ENCODE results near the gene FOSB.
A peak's percentile ranks its signal among the peaks of the same experiment; 100 is the strongest.

The FOSB gene

DNA sequence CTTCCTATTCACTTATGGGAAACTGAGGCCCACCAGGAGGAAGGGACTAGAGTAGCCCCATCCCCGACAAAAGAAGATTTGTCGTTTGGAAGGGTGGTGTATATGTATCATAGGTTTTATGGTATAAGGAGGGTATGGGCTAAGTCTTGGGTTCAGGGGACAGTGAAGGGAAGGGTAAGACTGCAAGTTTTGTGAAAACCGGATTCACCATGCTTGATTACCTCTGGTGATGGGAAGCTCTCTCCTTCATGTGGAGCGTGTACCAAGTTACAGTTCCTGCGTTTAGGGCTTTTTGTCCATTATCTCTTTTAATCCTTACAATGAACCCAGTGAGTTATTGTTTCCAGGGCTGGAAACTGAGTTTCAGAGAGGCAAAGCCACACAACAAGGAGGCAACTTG is 43.3 kb downstream of the FOSB start:
- peaks cover 29% of the 10 kb centered on the region for H3K36me3 ChIP-seq (replicated peaks; ENCODE audit: low read depth, low read length)
- no peak overlapping the region for H3K4me3 ChIP-seq (ENCODE audit: low read length)
- TF ChIP-seq EZH2phosphoT487 (IDR thresholded peaks at IDR 0.05; ENCODE audit: low read depth): no peak
- TF ChIP-seq, protein P1, sequence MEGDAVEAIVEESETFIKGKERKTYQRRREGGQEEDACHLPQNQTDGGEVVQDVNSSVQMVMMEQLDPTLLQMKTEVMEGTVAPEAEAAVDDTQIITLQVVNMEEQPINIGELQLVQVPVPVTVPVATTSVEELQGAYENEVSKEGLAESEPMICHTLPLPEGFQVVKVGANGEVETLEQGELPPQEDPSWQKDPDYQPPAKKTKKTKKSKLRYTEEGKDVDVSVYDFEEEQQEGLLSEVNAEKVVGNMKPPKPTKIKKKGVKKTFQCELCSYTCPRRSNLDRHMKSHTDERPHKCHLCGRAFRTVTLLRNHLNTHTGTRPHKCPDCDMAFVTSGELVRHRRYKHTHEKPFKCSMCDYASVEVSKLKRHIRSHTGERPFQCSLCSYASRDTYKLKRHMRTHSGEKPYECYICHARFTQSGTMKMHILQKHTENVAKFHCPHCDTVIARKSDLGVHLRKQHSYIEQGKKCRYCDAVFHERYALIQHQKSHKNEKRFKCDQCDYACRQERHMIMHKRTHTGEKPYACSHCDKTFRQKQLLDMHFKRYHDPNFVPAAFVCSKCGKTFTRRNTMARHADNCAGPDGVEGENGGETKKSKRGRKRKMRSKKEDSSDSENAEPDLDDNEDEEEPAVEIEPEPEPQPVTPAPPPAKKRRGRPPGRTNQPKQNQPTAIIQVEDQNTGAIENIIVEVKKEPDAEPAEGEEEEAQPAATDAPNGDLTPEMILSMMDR (IDR thresholded peaks at IDR 0.05; ENCODE audit: low read depth, low read length): no peak
- no peak overlapping the region for H3K27ac ChIP-seq (ENCODE audit: low read length)
- peaks cover 41% of the 10 kb centered on the region for H3K4me1 ChIP-seq (ENCODE audit: low read length)
- H4K20me1 ChIP-seq (ENCODE audit: insufficient read depth, low read length): peaks cover 25% of the 10 kb centered on the region
- H3K27me3 ChIP-seq (ENCODE audit: low read depth, low read length): no peaks in the 10 kb centered on the region
- H3K79me2 ChIP-seq (ENCODE audit: low read length): peaks cover 89% of the 10 kb centered on the region
- H3K9me3 ChIP-seq (ENCODE audit: insufficient read depth, low read length): no peaks in the 10 kb centered on the region
- no peak overlapping the region for H3K4me2 ChIP-seq (ENCODE audit: low read length)
- no peak overlapping the region for H3K9ac ChIP-seq (ENCODE audit: low read length)
- no peak overlapping the region for H2AFZ ChIP-seq (ENCODE audit: low read depth, low read length)

GRCh38 chr19:45512881-45513483 is 45.2 kb downstream of the FOSB start:
- peaks cover 40% of the 10 kb centered on the region for H3K4me1 ChIP-seq (ENCODE audit: low read length)
- no peak for TF ChIP-seq EZH2phosphoT487 (IDR thresholded peaks at IDR 0.05; ENCODE audit: low read depth)
- TF ChIP-seq, protein P1 (IDR thresholded peaks at IDR 0.05; ENCODE audit: low read depth, low read length): no peak
- no peak overlapping the region for H3K4me2 ChIP-seq (ENCODE audit: low read length)
- peaks cover 25% of the 10 kb centered on the region for H4K20me1 ChIP-seq (ENCODE audit: insufficient read depth, low read length)
- H3K27ac ChIP-seq (ENCODE audit: low read length): no peak overlapping the region
- H3K9ac ChIP-seq (ENCODE audit: low read length): no peak overlapping the region
- H2AFZ ChIP-seq (ENCODE audit: low read depth, low read length): no peak overlapping the region
- peaks cover 33% of the 10 kb centered on the region for H3K36me3 ChIP-seq (replicated peaks; ENCODE audit: low read depth, low read length)
- no peak overlapping the region for H3K4me3 ChIP-seq (ENCODE audit: low read length)
- no peaks in the 10 kb centered on the region for H3K9me3 ChIP-seq (ENCODE audit: insufficient read depth, low read length)
- no peaks in the 10 kb centered on the region for H3K27me3 ChIP-seq (ENCODE audit: low read depth, low read length)
- H3K79me2 ChIP-seq (ENCODE audit: low read length): peaks cover 85% of the 10 kb centered on the region

DNA sequence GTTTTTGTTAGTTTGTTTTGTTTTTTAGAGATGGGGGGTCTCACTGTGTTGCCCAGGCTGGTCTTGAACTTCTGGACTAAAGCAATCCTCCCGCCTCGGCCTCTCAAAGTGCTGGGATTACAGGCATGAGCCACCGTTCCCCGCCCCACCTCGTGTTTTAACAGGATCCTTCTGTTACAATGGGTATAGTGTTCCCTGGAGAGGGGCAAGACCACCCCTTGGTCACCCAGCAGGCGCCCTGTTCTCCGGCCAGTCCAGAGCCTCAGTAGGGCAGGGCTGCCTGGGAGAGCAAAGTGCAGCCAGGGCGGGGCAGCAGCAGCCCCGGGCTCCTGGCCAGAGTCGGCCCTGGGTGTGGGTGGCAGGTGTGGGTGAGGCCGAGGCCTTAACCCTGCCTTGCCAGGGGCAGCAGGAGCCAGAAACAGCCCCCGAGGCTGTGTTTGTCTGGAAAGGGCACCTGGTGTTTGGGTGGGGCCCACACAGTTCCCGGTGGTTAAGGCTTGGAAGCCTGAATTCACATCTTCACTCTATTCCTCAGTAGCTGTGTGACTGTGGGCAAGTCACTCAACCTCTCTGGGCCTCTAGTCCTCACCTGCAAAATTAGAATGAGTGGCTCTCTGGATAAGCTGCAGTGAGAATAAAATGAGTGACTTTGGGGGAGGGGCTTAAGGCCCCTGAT is 46.7 kb downstream of the FOSB start:
- no peaks in the 10 kb centered on the region for H3K9me3 ChIP-seq (ENCODE audit: insufficient read depth, low read length)
- peak overlapping the region; percentile 80 for H3K27ac ChIP-seq (ENCODE audit: low read length)
- H3K4me1 ChIP-seq (ENCODE audit: low read length): peaks cover 37% of the 10 kb centered on the region
- H4K20me1 ChIP-seq (ENCODE audit: insufficient read depth, low read length): peaks cover 24% of the 10 kb centered on the region
- H3K27me3 ChIP-seq (ENCODE audit: low read depth, low read length): no peaks in the 10 kb centered on the region
- H3K4me2 ChIP-seq (ENCODE audit: low read length): peak overlapping the region; percentile 74
- H3K79me2 ChIP-seq (ENCODE audit: low read length): peaks cover 70% of the 10 kb centered on the region
- H3K4me3 ChIP-seq (ENCODE audit: low read length): peak overlapping the region; percentile 45
- H3K9ac ChIP-seq (ENCODE audit: low read length): peak overlapping the region; percentile 47
- H2AFZ ChIP-seq (ENCODE audit: low read depth, low read length): no peak overlapping the region
- peaks cover 32% of the 10 kb centered on the region for H3K36me3 ChIP-seq (replicated peaks; ENCODE audit: low read depth, low read length)
- TF ChIP-seq, protein P1 (IDR thresholded peaks at IDR 0.05; ENCODE audit: low read depth, low read length): no peak
- TF ChIP-seq EZH2phosphoT487 (IDR thresholded peaks at IDR 0.05; ENCODE audit: low read depth): no peak

DNA sequence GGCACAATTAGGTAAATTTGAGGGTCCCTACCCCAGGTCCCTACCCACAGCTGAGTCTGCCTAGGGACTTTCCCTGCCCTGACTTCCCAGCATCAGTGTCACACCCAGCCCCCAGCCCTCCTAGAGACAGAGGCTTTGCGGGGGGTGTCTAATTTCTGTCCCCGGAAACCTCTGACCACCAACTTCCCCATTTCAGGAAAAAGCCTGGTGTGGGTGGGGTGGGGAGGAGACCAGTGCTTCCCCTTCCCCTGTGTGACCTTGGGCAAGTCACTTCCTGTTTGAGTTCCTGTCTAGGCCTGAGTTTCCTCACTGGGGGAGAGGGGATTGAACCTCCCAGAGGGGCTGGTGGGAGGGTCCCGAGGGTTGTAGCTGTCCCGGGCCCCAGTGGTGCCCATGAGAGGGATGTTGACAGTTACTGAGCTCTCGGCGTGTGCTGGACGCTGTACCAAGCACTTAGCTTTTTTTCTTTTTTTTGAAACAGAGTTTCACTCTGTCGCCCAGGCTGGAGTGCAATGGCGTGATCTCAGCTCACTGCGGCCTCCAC is 47.4 kb downstream of the FOSB start:
- H3K9ac ChIP-seq (ENCODE audit: low read length): peak overlapping the region; percentile 47; the same call in 1 of the 2 replicates
- peaks cover 19% of the 10 kb centered on the region for H4K20me1 ChIP-seq (ENCODE audit: insufficient read depth, low read length)
- H3K4me3 ChIP-seq (ENCODE audit: low read length): peak overlapping the region; percentile 45
- peaks cover 31% of the 10 kb centered on the region for H3K36me3 ChIP-seq (replicated peaks; ENCODE audit: low read depth, low read length)
- H3K27me3 ChIP-seq (ENCODE audit: low read depth, low read length): no peaks in the 10 kb centered on the region
- TF ChIP-seq, protein P1 (IDR thresholded peaks at IDR 0.05; ENCODE audit: low read depth, low read length): no peak
- no peak for TF ChIP-seq EZH2phosphoT487 (IDR thresholded peaks at IDR 0.05; ENCODE audit: low read depth)
- H3K79me2 ChIP-seq (ENCODE audit: low read length): peaks cover 63% of the 10 kb centered on the region
- peak overlapping the region; percentile 74 for H3K4me2 ChIP-seq (ENCODE audit: low read length)
- no peaks in the 10 kb centered on the region for H3K9me3 ChIP-seq (ENCODE audit: insufficient read depth, low read length)
- no peak overlapping the region for H2AFZ ChIP-seq (ENCODE audit: low read depth, low read length)
- peak overlapping the region; percentile 80 for H3K27ac ChIP-seq (ENCODE audit: low read length)
- peaks cover 32% of the 10 kb centered on the region for H3K4me1 ChIP-seq (ENCODE audit: low read length)

All from OCI-LY3 (cell line).